Ramos (cell line): ENCODE measurements around the gene STRBP.

ENCODE experiments used
- in situ Hi-C: fragments of 300-500 bp; cut with MboI; formaldehyde crosslinking; loops from one replicate; pipeline ENCODE4 v1.14.3; 2022; ENCODE audit warnings: low sequenced_read_pairs; ENCODE audit not compliant: unreplicated experiment

STRBP gene

DNA sequence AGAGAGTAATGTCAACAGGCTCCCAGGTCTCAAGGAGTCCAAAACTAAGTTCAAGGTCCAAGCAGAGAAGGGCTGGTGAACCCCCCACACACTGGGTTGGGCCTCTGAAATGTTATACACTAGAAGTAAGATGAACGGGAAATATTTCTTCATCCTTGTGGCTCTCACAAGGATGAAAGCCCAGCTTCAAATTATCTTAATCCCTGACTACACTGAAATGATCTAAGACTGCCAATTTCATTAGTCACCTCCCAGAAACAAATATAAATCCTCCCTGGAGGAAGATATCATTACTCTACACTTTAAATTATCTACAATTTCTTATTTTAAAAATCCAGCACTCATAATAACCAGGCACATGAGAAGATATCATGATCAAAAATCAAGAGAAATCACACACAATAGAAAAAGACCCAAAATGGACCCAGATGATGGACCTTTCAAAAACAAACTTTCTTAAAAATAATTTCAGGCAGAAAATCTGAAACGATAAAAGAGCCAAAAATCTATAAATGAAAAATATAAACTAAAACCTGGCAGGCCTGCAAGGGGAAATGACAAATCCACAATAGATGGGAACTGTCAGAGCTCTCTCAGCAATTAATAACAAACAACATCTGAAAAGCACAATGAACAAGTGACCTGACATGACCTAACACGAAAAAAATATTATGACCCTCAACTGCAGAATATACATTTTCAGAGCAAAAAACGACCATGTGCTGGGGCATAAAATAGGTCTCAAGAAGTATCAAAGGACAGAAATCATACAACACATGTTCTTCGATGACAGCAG lies 117.5 kb downstream of the STRBP start:
- in situ Hi-C loops, result no loop called here

DNA sequence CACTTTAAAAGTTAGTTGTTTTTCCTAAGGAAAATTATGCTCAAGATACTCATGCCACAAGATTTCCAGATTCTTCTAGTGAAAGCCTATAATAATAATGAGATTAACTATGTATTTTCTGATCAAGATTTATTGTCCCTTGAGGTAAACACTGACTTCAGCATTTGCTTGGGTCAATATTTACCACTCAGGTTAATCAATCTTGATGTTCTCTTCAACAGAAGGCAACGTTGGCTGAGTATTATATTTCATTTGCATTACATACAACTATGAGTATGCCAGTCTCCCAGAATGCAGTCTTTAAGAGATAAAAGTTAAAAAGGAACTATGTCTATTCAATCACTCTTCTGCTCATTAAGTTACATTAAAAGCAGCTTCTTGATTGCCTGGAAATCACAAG lies 119.3 kb downstream of the STRBP start:
- in situ Hi-C loops, result no loop called here

DNA sequence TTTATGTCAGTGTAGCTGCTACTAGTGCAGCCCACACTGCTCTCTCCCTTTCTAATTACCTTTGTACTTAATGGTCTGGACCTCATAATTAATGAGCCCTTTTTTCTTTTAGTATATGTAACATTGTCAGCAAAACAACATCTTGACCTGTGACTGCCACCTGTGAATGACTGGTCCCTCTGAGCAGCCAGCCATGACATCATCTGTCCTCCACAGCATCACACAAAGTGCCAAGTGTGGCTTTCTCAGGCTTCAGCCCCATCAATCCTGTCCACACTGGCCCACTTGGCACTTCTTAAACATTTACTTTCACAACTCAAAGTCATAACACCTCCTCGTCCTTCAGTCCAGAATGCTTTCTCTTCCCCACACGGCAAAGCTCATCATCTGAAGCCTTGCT lies 130.2 kb downstream of the STRBP start:
- in situ Hi-C loops, result no loop called here

DNA sequence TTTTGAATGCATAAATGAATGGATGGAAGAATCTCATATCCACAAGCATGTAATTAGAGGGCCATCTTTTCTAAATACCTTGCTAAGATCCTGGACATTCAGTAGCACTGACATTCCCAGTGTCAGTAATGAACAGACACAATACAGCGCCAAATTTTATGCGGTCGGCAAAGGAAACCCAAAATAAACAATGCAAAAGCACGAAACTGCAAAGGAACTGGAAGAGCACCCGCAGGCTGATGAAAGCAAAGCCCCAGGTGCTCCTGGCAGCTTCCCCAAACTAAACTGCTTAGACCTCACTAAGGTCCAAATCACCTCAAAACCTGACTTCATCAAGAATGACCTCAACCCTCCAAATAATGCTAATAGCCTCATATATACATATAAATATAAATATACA lies 133.0 kb downstream of the STRBP start:
- in situ Hi-C loops, result no loop called here

DNA sequence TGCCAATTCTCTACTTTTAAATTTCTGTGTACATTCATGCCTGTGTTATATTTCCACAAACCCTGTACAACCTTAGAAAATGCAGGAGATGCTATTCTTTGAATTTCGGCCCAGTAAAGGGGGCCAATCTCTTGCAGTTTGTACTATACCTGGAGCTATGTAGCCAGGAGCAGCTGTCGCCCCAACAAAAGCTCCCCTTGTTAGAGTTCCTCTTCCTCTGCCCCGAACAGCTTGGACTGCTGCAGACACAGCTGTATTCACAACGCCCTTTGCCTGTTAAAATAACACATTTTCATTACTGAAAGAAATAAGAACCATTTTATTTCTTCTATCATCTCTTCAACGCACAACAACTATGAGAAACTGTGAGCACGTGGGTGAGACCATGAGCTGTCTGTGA lies 135.7 kb downstream of the STRBP start:
- in situ Hi-C loops, result no loop called here

DNA sequence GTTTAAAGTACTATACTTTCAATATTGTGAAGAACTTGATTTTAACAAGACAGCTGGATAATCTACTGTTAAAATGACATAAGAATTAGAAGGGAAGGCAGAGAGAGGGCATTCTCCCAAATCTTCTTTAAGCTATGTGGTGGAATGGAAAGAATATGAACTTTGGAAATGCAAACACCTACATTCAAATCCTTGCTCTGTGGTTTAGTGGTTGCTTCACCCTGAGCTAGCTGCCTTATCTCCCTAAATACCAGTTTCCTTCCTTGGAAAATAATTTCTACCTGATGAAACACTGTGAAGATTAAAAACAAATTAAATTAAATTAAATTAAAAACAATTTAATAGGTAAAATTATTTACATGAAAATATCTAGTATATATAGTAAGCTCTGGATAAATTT lies 136.4 kb downstream of the STRBP start:
- in situ Hi-C loops, result no loop called here

DNA sequence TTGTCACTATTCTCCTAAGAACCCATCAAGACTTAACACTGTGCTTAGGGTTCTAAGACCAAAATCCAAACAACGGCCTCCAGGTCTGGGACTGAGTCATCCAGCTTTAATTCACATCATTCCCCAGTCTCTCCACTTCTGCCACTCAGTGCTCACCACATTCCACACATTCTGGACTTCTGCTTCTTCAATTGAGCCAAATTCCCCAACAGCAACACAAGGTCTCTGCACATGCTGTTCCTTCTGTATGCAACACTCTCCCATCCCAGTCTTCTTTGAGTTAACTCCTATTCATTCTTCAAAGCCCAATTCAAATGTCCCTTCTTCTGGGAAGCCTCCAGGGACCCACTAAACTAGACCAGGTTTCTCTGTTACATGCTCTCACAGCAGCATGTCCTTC lies 137.1 kb downstream of the STRBP start:
- in situ Hi-C loops, result no loop called here

DNA sequence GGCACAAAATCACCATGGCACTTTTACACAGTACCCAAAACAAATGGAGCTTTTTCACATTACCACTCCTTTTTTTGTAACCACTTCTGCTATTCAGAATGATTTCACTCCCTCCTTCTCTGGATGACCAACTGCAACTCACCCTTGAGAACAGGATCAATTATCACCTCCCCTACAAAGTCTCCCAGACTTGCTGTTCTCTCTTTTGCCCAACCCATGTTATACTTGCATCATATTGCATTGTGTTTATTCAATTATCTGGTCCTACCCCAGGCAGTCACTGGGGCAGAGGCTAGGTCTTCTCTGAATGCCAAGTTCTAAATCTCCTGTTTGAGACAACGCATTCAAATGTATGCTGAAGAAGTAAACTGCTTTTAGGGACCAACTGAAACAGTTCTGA lies 139.0 kb downstream of the STRBP start:
- in situ Hi-C loops, result no loop called here

DNA sequence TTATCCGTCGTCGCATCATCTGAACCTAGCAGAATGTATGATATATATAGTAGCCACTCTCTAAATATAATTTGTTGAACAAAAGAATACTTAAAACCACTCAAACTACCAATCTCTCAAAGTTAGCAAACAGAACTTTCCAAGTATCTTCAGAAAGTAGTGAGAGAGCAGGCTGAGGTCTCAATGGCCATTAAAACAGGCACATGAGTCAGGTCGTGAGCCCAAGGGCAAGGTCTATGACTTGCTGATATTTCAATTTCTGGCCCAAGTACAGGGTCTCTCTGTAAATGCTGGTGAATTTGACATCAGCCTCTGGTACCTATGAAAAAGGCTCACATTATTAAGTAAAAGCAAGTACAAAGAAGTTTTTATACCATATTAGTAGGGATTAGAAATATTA lies 139.8 kb downstream of the STRBP start:
- in situ Hi-C loops, result no loop called here

DNA sequence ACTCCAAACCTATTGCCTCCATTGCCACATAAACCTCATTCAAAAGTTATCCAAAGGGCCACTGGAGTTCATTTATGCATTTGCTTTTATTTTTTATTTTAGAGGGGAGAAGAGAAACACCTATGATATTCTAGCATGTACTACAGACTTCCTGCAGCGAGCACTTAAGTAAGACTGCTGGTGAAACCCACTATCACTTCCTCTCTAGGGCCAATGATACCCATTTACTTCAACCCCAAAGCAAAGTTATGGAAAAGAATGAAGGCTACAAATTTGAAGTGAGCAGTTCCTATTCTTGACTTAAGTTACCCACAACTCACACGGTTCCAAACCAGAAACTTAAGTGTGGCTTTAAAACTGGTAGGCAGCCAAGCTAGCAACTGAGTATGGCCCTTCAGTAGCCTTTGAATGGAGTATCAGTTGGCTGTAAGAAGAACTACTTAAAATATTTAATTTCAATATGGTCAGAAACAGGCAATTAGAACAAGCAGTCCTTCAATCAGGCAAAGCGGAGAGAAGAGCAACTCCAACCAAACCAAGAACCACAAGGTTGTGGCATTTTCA lies 140.8 kb downstream of the STRBP start:
- in situ Hi-C loops, result no loop called here

DNA sequence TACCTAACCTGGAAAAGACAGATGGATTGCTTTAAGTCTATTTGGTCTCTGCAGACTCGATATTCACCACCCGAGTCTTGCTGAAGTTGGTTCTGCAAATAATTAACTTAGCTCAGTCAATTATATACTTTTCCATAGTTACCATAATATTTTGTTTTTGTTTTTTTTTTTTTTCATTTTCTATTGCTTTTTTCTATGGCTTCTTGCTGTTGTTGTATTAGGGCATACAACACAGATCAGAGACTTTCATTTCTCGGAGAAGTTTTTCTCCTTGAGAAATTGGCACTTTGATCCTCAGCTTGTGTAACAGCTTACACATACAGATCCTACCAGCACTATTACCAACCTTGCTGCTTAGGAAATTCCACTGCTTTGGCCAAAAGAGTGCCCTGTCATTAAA lies 146.9 kb downstream of the STRBP start:
- in situ Hi-C loops, result no loop called here

DNA sequence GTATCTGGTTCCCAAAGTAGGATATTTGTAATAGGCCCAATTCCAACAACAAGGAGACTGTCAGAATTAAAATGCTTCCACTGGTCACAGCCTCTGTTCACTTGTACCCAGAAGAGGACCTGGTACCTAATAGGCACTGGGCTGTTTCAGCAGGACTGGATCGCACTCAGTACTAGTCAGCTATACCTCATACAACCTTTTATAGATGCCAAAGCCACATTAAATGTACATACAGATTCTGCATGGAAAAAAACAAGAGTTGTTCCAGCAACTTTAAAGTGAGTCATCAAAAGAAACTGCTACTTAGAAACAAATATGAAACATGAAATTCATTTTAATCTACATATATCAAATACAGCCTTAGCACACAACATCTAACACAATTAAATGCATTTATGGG lies 147.4 kb downstream of the STRBP start:
- in situ Hi-C loops, result no loop called here

DNA sequence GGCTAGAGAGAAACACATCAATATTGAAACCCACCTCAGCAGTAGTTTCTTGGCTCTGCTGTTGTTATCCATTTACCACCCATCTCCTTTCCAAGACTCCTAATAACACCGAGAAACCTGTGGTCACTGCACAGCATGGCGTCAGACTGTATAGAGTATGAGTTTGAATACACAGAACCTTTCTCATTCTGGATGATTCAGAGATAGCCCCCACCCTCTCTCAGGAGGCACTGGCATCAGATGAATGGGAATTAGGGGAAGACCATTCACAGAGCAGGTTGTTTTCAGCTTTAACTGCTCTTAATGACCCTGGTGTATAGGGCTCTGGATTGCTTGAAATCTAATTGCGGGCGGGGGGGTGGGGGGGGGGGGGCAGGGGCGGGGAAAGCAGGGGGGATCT lies 148.3 kb downstream of the STRBP start:
- in situ Hi-C loops, result no loop called here

DNA sequence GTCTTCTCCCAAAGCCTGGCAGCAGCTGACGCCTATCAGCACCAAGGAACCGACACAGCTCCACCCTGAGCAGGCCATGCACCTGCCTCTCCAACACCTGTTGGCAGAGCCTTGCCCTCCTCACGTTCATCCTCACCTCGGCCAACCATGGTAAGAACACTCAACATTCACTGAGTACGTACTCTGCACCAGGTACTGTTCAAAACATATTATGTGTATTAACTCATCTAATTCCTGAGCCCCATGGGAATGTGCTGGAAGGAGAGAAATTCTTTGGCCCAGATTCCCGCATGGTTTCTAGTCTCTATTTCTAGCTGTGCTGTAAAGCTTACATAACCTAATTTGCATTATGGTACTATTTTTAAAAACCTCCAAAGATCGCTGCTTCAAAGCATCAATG lies 148.8 kb downstream of the STRBP start:
- in situ Hi-C loops, result no loop called here

DNA sequence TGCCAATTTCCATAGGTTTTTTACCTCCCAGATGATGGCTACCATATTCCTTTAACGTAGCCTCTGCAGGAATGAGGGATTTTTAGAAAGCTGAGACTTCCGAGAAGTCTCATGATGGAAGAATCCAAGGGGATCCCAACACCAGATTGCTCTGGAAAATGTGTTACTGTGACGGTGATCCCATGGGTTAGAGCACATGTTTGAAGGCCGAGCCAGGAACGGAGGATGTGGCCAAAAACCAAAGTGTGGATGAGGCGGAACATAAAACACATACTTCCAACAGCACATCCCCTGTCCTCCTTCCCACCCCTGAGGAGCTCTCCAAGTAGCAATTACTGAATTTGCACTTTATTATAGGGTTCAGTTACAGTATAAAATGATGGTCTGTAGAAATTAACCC lies 152.3 kb downstream of the STRBP start:
- in situ Hi-C loops, result no loop called here

DNA sequence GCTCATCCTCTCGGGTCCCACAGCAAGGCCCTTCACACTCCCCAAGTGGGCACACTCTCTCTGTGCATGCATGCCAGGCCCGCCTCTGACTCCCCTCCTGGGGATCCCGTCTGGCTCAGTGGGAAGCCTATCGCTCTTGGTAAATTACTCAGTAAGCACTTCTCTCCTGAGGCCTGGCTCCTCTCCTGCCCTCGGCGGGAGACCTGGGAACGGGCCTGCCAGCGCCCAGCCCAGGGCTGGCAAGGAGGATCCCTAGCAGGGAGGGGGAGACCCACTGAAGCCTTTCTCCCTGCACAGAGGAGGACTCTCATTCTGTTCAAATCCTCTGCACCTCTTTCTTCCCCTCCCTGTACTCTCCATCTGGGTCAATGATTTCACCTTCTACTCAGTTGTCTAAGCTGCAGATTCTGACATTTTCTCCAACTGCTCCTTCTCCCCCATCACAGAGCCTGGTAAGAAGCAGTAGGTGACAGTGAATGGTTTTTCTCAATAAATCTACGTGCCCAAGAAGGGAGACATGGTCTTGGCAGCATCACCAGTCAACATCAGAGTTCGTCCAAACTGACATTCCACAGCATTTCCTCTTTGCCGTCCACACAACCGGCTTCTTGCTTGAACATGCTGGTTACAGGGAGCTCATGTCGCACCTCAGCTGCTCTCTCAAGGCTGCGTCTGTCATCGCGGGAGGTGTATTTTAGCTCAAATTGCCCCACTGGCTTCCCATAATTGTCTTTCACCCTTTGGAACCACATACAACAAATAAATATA lies 153.1 kb downstream of the STRBP start:
- in situ Hi-C loops, result no loop called here

DNA sequence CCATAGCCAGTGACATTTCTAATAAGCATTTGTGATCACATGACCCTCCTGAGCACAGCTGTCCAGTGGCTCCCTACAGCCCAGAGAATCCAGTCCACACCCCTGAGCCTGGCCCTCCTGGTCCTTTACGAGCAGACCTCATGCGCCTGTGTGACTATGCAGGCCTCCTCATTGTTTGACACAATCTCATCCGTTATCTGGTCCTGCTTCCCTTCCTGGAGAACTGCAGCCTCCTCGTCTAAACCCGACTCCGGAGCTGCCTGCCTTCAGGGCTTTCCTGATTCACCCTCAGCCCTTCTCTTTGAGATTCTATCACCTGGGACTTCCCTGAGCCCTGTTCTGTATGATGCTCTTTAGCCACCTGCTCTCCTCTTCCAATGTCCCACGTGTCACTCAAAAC lies 155.2 kb downstream of the STRBP start:
- in situ Hi-C loops, result no loop called here

DNA sequence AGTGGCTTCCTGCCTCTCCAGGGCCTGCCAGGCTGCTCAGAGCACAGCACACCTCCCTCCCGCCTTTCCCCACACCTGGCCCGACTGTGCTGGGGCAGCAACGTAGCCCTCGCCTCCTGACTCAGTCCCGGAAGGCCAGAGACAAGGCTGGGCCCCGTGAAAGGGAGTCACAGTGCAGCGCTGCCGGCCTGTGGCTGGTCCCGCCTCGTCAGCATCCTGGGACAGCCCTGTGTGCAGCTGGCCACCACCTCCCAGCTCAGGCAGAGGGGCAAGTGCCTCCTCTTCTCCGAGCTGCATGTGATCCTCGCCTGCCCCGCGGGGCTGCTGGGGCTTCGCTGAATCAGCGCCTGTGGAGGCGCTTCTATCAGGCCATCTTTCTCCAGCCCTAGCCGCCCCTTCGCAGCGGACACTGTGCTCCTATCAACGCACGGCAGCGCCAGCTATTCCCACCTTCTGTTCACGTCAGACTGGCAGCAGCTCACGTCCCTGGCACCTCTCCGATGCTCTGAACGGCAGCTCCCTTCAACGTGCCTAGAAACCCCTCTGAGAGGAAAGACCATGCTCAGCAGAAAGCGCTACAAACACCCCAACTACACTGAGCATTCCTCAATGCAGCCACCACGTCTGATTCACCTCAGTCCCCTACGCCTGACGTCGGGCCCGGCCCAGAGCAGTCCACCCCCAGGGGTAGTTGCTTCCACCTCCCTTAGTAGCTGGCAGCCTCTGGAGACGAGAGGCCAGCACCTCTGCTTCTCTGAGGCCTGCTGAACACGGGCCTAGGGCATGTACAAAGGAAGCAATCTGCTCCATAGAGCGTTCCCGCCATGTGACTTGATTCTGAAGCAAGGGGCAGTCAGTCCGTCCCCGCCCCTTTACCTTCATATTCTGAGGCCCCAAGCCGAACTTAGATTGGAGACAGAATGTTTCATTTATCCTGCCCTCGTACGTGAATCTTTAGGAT lies 156.1 kb downstream of the STRBP start:
- in situ Hi-C loops, result no loop called here

DNA sequence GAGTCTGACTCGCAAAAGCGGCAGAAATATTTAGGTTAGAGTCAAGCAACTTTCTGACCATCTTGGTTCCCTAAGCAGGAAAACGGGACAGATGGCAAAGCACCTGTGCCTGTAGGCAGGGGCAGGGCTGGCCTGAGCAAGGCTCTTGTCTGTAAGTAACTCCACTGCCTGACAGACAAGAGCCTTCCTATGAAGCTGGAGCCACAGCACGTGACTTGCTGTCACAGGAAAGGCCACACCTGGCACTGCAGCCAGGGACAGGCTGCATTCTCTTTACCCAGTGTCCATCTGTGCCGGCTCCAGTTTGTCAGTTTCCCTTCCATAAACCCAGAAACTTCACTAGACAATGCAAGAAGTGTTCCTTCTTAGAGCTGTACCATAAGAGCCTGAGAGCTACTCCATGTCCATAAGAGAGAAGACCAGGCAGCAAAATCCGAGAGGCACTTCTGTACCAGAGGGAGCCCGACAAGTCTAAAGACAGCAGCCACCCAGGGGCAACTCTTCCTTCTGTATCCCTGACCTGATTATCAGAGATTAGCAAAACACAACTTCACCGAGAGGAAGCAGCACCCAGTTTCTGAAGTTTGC lies 156.9 kb downstream of the STRBP start:
- in situ Hi-C loops, result no loop called here
